Panc1 (cell line): ENCODE data around the gene ASIP. TPM values are rescaled to one million over a fixed set of nuclear protein-coding genes. Genes with fewer than 3 reads are reported as not detected.

Experiments used
- ATAC-seq: fragments of 200-7000 bp; cut with Tn5 transposase; 2 replicates; pipeline ENCODE4 v1.9.1; 2020; ENCODE audit warnings: mild to moderate bottlenecking, moderate library complexity
- BruUV-seq: library from RNA; stranded (reverse); fragments of 400-500 nt; replicated peaks from 2 replicates; lab custom pipeline; 2021; lab: Mats Ljungman, UMichigan
- CTCF ChIA-PET: fragments of 300-600 bp; sonication (Branson Sonifier 250); formaldehyde crosslinking; loops from one replicate; lab custom pipeline; 2022; ENCODE audit warnings: antibody characterized with exemption; lab: Charles Lee
- POLR2A ChIA-PET: fragments of 300-600 bp; sonication (Branson Sonifier 250); formaldehyde crosslinking; loops from one replicate; lab custom pipeline; 2022; ENCODE audit warnings: antibody characterized with exemption; lab: Charles Lee
- DNase-seq: peaks from one replicate; pipeline ENCODE4 v3.0.0-alpha.2; 2010; ENCODE audit warnings: low read depth, low spot score
- H3K27ac ChIP-seq: 2 replicates; pipeline ENCODE4 v1.5.1; 2011; ENCODE audit warnings: mild to moderate bottlenecking, low read length, inconsistent platforms
- H3K27me3 ChIP-seq: fragments of 200-500 bp; sonication (Bioruptor generic); 2 replicates; pipeline ENCODE4 v1.6.0; 2014; ENCODE audit warnings: low read length, inconsistent platforms; ENCODE audit not compliant: control insufficient read depth, insufficient read depth
- H3K36me3 ChIP-seq: fragments of 200-500 bp; sonication (Bioruptor generic); 2 replicates; pipeline ENCODE4 v1.5.1; 2014; ENCODE audit warnings: inconsistent platforms, mild to moderate bottlenecking, low read length, moderate library complexity; ENCODE audit not compliant: control insufficient read depth, insufficient read depth
- H3K4me1 ChIP-seq: 2 replicates; pipeline ENCODE4 v1.5.1; 2011; ENCODE audit warnings: inconsistent platforms, mild to moderate bottlenecking, low read length, moderate library complexity; ENCODE audit not compliant: control insufficient read depth, insufficient read depth
- H3K4me3 ChIP-seq, 2 experiments: 2 replicates each; pipeline ENCODE4 v1.5.1; 2011 to 2012; ENCODE audit warnings: low read depth in 2 of 2, low read length in 2 of 2, mild to moderate bottlenecking in 2 of 2, inconsistent platforms in 1 of 2, moderate library complexity in 1 of 2
- H3K9me3 ChIP-seq: fragments of 200-500 bp; sonication (Bioruptor generic); 2 replicates; pipeline ENCODE4 v1.5.1; 2014; ENCODE audit warnings: low read depth, mild to moderate bottlenecking, inconsistent platforms, low read length, moderate library complexity; ENCODE audit not compliant: control insufficient read depth, insufficient read depth
- POLR2AphosphoS5 ChIP-seq: IDR thresholded peaks from 2 replicates; pipeline ENCODE4 v1.6.1; 2012; ENCODE audit warnings: mild to moderate bottlenecking, low read depth, low read length, moderate library complexity
- SIN3A ChIP-seq: IDR thresholded peaks from 2 replicates; pipeline ENCODE4 v1.6.1; 2012; ENCODE audit warnings: low read depth, mild to moderate bottlenecking, low read length, moderate library complexity, borderline replicate concordance; ENCODE audit not compliant: insufficient read depth
- TCF7L2 ChIP-seq: IDR thresholded peaks from 2 replicates; pipeline ENCODE4 v1.6.1; 2011; ENCODE audit warnings: mild to moderate bottlenecking, low read depth, low read length, inconsistent platforms
- in situ Hi-C: cut with HindIII; loops from 2 replicates; pipeline ENCODE4 v1.10.0; 2016; ENCODE audit warnings: low sequenced_read_pairs, low pct_unique_long_range_greater_than_20kb
- intact Hi-C: fragments of 100-400 bp; cut with micrococcal nuclease; formaldehyde crosslinking; loops from one replicate; pipeline ENCODE4 v1.10.0; 2022; ENCODE audit not compliant: unreplicated experiment
- total RNA-seq: library from RNA; stranded (reverse); gene quantifications from one replicate; pipeline ENCODE4 v1.2.1, GENCODE V29; 2021; ENCODE audit not compliant: unreplicated experiment
- TF ChIP-seq, protein P1 (sequence below), 2 experiments: IDR thresholded peaks; 2 replicates each; pipeline ENCODE4 v1.6.1; 2011 to 2012; ENCODE audit warnings: low read depth in 2 of 2, control low read depth in 1 of 2, low read length in 1 of 2, mild to moderate bottlenecking in 1 of 2, moderate library complexity in 1 of 2; ENCODE audit not compliant: insufficient read depth in 1 of 2
- TF ChIP-seq, protein P2 (sequence below): fragments of 450-650 bp; IDR thresholded peaks from 2 replicates; pipeline ENCODE4 v1.5.1; 2017; ENCODE audit warnings: mild to moderate bottlenecking

Gene ASIP
- total RNA-seq, 1 experiment from 2014 or later, result not detected

DNA sequence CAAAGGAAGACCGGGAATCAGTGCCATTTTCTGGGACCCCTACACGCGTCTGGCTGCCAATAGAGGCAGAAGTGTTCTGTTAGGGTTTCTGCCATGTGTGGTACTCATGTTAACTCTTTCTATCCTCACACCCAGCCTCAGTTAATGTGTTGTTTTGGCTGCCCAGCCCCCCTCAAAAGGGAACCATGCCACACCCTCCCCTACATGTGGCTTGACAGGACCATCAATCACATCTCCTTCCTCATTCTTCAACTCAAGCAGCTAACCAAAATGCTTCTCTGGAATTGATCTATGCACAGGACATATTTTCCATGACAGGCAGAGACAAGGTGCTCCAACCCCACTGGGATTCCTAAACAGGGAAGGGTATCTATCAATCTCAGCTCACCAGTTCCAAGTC is 40.0 kb downstream of the ASIP start:
- TF ChIP-seq, protein P1, sequence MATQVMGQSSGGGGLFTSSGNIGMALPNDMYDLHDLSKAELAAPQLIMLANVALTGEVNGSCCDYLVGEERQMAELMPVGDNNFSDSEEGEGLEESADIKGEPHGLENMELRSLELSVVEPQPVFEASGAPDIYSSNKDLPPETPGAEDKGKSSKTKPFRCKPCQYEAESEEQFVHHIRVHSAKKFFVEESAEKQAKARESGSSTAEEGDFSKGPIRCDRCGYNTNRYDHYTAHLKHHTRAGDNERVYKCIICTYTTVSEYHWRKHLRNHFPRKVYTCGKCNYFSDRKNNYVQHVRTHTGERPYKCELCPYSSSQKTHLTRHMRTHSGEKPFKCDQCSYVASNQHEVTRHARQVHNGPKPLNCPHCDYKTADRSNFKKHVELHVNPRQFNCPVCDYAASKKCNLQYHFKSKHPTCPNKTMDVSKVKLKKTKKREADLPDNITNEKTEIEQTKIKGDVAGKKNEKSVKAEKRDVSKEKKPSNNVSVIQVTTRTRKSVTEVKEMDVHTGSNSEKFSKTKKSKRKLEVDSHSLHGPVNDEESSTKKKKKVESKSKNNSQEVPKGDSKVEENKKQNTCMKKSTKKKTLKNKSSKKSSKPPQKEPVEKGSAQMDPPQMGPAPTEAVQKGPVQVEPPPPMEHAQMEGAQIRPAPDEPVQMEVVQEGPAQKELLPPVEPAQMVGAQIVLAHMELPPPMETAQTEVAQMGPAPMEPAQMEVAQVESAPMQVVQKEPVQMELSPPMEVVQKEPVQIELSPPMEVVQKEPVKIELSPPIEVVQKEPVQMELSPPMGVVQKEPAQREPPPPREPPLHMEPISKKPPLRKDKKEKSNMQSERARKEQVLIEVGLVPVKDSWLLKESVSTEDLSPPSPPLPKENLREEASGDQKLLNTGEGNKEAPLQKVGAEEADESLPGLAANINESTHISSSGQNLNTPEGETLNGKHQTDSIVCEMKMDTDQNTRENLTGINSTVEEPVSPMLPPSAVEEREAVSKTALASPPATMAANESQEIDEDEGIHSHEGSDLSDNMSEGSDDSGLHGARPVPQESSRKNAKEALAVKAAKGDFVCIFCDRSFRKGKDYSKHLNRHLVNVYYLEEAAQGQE (IDR thresholded peaks at IDR 0.05; ENCODE audit: insufficient read depth in 1 of 2, low read depth in 2 of 2, low read length in 1 of 2), result no peak
- TF ChIP-seq TCF7L2 (no peak), SIN3A (no peak), POLR2AphosphoS5 (no peak)
- TF ChIP-seq, protein P2, sequence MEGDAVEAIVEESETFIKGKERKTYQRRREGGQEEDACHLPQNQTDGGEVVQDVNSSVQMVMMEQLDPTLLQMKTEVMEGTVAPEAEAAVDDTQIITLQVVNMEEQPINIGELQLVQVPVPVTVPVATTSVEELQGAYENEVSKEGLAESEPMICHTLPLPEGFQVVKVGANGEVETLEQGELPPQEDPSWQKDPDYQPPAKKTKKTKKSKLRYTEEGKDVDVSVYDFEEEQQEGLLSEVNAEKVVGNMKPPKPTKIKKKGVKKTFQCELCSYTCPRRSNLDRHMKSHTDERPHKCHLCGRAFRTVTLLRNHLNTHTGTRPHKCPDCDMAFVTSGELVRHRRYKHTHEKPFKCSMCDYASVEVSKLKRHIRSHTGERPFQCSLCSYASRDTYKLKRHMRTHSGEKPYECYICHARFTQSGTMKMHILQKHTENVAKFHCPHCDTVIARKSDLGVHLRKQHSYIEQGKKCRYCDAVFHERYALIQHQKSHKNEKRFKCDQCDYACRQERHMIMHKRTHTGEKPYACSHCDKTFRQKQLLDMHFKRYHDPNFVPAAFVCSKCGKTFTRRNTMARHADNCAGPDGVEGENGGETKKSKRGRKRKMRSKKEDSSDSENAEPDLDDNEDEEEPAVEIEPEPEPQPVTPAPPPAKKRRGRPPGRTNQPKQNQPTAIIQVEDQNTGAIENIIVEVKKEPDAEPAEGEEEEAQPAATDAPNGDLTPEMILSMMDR, result no peak
- peaks cover 8% of the 10 kb centered on the region for H3K36me3 ChIP-seq
- no TSS peak for BruUV-seq
- no peak overlapping the region for H3K27ac ChIP-seq
- DNase-seq (no peak), ATAC-seq (no peak)
- H3K4me3 ChIP-seq, result no peak overlapping the region
- ChIA-PET POLR2A (interaction anchor here (0.5 kb wide), 1 partner anchor 578 kb away, joined by 6 read pairs; no protein-coding TSS in a partner anchor), CTCF (no interaction called here)
- no peaks in the 10 kb centered on the region for H3K9me3 ChIP-seq
- H3K4me1 ChIP-seq, result no peaks in the 10 kb centered on the region
- in situ Hi-C loops, result no loop called here
- H3K27me3 ChIP-seq, result no peaks in the 10 kb centered on the region
- intact Hi-C loops, result no loop called here

DNA sequence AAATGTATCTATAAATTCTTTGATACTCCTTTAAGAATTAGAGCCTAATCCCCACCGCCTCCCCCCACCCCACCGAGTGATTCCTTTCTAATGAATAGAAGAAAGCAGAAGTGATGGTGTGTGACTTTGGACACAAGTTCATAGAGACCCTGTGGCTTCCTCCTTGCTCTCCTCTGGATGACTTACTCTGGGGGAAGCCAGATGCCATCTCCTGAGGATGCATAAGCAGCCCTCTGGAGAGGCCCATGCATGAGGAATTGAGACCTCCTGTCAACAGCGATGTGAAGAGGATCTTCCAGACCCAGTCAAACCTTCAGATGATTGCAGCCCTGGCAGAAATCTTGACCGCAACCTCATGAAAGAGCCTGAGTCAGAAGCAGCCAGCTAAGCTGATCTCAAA is 40.8 kb downstream of the ASIP start:
- ChIA-PET CTCF (no interaction called here), POLR2A (no interaction called here)
- in situ Hi-C loops, result no loop called here

More for the DNA sequence above, 40.8 kb downstream of the ASIP start:
- Histone ChIP-seq H3K4me3 (no peak overlapping the region), H3K27ac (no peak overlapping the region), H3K4me1 (no peaks in the 10 kb centered on the region), H3K27me3 (no peaks in the 10 kb centered on the region), H3K9me3 (no peaks in the 10 kb centered on the region), H3K36me3 (peaks cover 9% of the 10 kb centered on the region)
- BruUV-seq, result no TSS peak
- ATAC-seq (no peak), DNase-seq (no peak)
- TF ChIP-seq, protein P1 (IDR thresholded peaks at IDR 0.05; ENCODE audit: insufficient read depth in 1 of 2, low read depth in 2 of 2, low read length in 1 of 2), result no peak
- TF ChIP-seq SIN3A, result no peak
- TF ChIP-seq TCF7L2, result no peak
- no peak for TF ChIP-seq POLR2AphosphoS5
- TF ChIP-seq, protein P2, result no peak
- intact Hi-C loops, result no loop called here
